Stimulated activated CD8-positive, alpha-beta memory T cell treated with anti-CD3 and anti-CD28 coated beads, Interleukin-7, amount 100 ng/mL, for 4 hours (primary cell): ENCODE data around the gene CALN1.
"Not testable (repeated sequence)": the region's sequence is repeated elsewhere in the genome, so short reads cannot be mapped to it uniquely, and the experiment has no call there.

Source experiments
- DNase-seq, 2 donors: peaks; one replicate each; pipeline ENCODE4 v3.0.0-alpha.2; 2020; ENCODE audit warnings: low read depth in 2 of 2

The CALN1 gene

DNA sequence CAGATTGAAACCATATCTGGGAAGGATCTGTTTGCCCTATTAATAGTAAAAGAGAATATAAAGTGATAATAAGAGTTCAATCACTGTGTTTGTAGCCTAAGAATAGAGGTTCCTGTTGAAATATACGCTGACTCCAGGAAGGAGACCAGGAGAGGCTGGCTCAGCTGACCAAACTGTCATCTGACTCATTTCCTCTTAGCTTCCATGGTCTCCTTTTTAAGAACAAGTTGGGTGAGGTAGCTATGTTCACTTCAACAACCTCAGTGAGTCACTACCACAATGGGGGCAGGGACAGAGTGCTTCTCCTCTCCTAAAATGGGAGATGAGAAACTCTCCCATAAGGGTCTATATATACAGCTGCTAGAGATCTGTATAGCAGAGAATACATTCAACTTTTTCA is 543.3 kb downstream of the CALN1 start:
- no peak for DNase-seq

DNA sequence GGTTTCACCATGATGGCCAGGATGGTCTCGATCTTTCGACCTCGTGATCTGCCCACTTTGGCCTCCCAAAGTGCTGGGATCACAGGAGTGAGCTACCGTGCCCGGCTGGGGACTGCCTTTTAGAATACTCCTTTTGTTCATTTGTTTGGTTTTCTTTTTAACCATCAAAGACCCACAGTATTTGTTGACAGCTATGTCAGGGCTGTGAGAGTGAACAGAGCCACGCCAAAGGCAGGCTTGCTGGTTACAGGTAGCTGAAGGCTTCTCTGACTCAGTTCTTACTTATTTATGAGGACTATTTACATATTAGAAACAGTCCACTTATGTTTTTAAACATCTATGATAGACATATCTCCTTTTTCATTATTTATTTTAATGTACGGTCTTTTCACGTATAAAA is 544.5 kb downstream of the CALN1 start:
- DNase-seq, result no peak

GRCh38 chr7:71865172-71865571 is 547.0 kb downstream of the CALN1 start:
- no peak for DNase-seq

DNA sequence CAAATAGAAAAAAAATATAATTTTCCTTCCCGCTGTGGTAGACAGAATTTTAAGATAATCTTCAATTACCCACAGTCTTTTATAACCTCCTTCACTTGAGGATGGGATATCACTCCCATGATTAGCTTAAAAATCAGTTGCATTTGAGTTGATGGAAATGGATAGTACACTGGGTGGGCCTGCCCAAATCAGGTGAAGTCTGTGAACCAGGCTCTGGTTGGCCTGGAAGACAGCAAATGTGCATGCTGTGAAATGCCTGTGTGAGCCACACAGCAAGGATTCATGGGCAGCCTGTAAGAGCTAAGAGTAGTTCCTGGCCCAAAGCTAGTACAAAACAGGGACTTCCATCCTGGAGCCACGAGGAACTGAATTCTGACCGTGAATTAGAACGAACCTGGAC is 548.0 kb downstream of the CALN1 start:
- DNase-seq, result no peak

DNA sequence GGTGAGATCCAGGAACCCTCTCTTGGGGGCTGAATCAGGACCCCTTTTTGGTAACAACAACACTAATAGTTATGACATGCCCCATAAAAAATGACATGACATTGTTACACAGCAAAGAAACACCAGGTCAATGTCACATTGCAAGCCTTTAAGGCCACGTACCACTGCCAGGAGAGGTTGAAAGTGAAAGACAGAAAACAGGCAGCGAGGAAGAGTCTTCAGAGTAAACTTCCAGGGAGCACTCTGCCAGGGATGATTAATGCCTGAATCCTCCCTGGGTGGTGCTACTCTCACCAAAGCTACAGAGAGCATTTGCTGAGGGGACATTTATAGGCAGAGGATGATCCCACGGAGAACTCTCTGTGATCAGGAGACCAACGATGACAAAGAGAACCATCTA is 551.6 kb downstream of the CALN1 start:
- DNase-seq, result no peak

DNA sequence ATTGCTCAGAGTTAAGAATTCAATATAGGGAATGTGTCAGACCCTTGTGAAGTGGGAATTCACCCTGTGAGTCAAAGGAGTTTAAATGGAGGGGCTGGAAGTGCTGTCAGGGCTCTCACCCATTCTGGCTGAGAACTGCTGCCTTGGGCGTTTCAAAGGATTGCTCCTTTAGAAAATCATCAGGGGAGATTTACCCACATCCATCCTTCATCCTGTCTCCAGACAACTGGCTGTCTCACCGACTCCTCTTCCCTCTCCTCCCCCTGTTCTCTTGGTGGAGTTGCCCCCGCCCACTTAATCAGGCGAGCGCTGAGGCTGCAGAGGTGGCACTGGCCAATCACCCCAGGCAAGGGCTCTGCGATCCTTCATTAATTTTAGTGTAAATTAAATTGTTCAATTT is 554.8 kb downstream of the CALN1 start:
- no peak for DNase-seq

GRCh38 chr7:71854546-71855397 is 557.4 kb downstream of the CALN1 start:
- no peak for DNase-seq

GRCh38 chr7:71851776-71852498 is 560.2 kb downstream of the CALN1 start:
- no peak for DNase-seq

- DNase-seq, result no peak
Observed at GRCh38 chr7:71846160-71846559, 566.0 kb downstream of the CALN1 start.

GRCh38 chr7:71843676-71844075 is 568.5 kb downstream of the CALN1 start:
- DNase-seq, result no peak

DNA sequence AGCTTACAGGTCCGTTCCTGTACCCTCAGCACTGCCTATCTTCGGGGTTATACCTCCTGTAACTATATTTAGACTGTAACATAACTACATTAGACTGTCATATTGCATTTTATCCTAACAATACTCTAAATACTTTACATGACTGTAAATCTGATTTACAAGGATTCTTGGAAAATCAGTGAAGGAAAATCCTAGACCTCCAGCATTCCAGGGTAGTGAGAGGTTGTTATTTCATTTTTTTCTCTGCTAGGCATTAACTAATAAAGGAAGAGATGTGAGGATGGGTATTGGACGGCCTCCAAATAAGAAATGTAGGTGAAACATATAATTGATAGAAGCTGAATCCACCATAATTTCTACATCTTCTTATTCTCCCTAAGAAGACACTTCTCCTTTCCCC is 569.4 kb downstream of the CALN1 start:
- DNase-seq, result no peak

- no peak for DNase-seq
Observed at GRCh38 chr7:71842381-71842780, 569.8 kb downstream of the CALN1 start.

- no peak for DNase-seq
Observed at GRCh38 chr7:71835056-71835455, 577.1 kb downstream of the CALN1 start.

- DNase-seq, result no peak
Observed at GRCh38 chr7:71829515-71829914, 582.6 kb downstream of the CALN1 start.

DNA sequence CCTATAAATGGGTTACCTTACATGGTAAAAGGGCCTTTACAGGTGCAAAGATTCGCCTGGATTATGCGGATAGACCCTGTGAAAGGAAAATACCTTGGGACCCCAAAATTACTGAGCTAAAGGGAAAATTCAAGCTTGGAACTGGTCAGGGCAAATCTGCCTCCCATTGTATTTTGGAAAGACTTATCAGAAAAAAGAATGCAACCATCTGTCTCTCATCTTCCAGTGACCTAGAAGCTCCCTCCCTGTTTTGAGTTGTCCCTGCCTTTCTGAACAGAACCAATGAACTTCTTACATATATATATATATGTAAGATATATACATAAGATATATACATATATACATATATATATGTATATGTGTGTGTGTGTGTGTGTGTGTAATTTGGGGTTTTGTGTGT is 583.8 kb downstream of the CALN1 start:
- DNase-seq, result no peak

GRCh38 chr7:71826141-71826540 is 586.0 kb downstream of the CALN1 start:
- no peak for DNase-seq

DNA sequence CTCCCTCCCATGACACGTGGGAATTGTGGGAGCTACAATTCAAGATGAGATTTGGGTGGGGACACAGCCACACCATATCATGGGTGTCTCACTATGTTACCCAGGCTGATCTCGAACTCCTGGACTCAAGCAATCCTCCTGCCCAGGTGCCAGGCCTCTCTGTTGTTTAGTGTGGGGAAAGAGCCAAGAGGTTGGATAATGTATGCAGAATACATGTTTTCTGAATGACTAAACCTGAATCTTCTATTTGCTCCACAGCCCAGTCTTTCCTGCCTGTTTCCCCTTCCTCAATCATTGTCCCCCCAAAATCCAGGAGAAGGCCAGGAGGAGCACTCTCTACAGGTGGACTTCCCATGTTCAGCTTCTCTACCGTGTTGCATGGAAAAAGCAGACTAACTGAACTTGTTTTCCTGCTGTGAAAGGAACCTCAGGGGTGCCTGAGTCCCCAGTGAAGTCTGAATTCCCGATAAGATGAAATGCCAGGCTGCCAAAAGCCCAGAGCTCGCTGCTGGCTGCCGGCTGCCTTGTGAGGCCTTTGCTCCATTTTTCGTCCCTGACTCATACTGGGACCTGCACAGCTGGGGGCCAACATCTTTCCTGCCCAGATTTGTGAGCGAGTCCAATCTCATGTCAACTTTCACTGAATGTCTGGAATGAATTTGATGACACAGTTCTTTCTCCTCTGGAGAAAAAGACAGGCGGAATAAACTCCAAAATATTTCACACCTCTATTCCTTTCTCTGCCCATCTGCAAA is 588.0 kb downstream of the CALN1 start:
- no peak for DNase-seq

- not testable (repeated sequence) for DNase-seq
Observed at GRCh38 chr7:71822406-71822805, 589.7 kb downstream of the CALN1 start.

DNA sequence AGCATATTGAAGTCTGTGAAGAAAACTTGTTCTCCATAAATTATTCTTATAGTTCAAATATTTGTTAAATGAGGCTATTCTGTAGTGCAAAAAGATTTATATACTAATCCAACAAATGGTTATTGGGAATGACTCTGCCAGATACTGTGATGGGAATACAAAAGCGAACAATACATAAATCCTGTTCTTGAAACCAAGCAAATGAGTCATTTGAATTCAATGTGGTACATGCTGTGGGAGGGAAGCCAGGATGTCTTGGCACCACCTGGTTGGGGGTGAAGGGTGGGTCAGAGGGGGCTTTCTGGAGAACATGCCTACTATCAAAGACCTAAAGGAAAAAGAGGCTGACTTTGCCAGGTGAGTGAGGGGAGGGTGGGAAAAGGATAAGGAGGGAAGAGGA is 594.2 kb downstream of the CALN1 start:
- no peak for DNase-seq

GRCh38 chr7:71808115-71808514 is 604.0 kb downstream of the CALN1 start:
- no peak for DNase-seq

- DNase-seq, result no peak
Observed at GRCh38 chr7:71804256-71804655, 607.9 kb downstream of the CALN1 start.

GRCh38 chr7:71801976-71802375 is 610.2 kb downstream of the CALN1 start:
- DNase-seq, result no peak

DNA sequence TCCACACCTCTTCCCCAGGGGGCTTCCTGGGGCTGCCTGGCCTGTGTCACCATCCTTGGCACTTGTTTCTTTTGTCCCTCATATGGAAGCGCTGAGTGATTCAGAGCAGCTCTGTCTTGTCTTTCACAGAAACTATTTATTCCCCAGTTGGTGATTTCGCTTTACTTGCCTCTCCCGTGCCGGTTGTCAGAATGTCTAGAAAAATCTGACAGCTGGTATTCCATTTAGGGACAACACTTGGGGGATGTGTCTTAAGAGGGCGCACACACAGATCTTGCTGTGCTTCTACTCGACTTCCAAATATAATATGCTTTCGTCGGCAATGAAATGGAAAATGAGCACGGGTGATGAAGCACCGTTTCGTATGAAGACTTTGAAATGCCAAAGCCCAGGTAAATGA is 611.8 kb downstream of the CALN1 start:
- no peak for DNase-seq
